Fibroblast of lung (primary cell): ENCODE data around the gene EAF2.

Experiments used
- EZH2 ChIP-seq: IDR thresholded peaks from 2 replicates; pipeline ENCODE4 v1.5.1; 2012; ENCODE audit warnings: low read length, control low read depth, mild to moderate bottlenecking; ENCODE audit errors: missing control alignments
- TF ChIP-seq, protein P1 (sequence below), 2 donors: IDR thresholded peaks in 1 of 2; conservative IDR thresholded peaks in 1 of 2; 1 replicate in 1 of 2; 2 replicates in 1 of 2; pipeline ENCODE4 v1.5.1; 2011 to 2012; ENCODE audit warnings: low read length in 2 of 2, control low read depth in 1 of 2, inconsistent platforms in 1 of 2, low read depth in 1 of 2, mild to moderate bottlenecking in 1 of 2

DNA sequence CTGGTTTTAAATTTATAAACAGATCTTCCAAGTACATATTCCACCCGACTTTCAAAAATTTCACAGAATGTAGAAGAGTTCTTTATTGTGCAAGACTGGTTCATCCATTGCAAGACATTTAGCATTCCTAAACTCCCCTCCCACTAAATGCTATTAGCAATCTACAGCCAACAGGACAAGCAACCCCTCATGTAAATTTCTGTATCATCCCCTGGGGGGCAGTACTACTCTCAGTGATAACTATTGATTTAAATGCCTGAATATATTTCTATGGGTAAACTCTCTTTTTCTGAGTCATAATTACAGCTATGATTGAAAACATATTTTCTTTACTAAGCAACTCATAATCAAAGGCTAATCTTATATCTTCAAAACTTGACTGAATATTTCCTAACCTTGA, 48.5 kb downstream of the EAF2 start:
- TF ChIP-seq, protein P1, sequence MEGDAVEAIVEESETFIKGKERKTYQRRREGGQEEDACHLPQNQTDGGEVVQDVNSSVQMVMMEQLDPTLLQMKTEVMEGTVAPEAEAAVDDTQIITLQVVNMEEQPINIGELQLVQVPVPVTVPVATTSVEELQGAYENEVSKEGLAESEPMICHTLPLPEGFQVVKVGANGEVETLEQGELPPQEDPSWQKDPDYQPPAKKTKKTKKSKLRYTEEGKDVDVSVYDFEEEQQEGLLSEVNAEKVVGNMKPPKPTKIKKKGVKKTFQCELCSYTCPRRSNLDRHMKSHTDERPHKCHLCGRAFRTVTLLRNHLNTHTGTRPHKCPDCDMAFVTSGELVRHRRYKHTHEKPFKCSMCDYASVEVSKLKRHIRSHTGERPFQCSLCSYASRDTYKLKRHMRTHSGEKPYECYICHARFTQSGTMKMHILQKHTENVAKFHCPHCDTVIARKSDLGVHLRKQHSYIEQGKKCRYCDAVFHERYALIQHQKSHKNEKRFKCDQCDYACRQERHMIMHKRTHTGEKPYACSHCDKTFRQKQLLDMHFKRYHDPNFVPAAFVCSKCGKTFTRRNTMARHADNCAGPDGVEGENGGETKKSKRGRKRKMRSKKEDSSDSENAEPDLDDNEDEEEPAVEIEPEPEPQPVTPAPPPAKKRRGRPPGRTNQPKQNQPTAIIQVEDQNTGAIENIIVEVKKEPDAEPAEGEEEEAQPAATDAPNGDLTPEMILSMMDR (conservative IDR thresholded peaks at IDR 0.05 in 1 of 2, IDR thresholded peaks at IDR 0.05 in 1 of 2; ENCODE audit: low read depth in 1 of 2, low read length in 2 of 2), result peak; percentile 29 to 46
- no peak for TF ChIP-seq EZH2
